PC-3 (cell line): ENCODE data around the gene LYZ.

Source experiments
- EZH2 ChIP-seq: fragments of 300-600 bp; sonication (generic); IDR thresholded peaks from one replicate; pipeline ENCODE4 v1.6.1; 2017; ENCODE audit warnings: antibody characterized with exemption, mild to moderate bottlenecking, low read length; ENCODE audit not compliant: unreplicated experiment
- EZH2phosphoT487 ChIP-seq: fragments of 300-600 bp; sonication (generic); IDR thresholded peaks from 2 replicates; pipeline ENCODE4 v1.6.1; 2018; ENCODE audit warnings: mild to moderate bottlenecking, antibody characterized with exemption, low read length, borderline replicate concordance
- TF ChIP-seq, protein P1 (sequence below): fragments of 300-600 bp; sonication (generic); conservative IDR thresholded peaks from 2 replicates; pipeline ENCODE4 v1.5.1; 2017; ENCODE audit warnings: antibody characterized with exemption, low read depth, mild to moderate bottlenecking, low read length

DNA sequence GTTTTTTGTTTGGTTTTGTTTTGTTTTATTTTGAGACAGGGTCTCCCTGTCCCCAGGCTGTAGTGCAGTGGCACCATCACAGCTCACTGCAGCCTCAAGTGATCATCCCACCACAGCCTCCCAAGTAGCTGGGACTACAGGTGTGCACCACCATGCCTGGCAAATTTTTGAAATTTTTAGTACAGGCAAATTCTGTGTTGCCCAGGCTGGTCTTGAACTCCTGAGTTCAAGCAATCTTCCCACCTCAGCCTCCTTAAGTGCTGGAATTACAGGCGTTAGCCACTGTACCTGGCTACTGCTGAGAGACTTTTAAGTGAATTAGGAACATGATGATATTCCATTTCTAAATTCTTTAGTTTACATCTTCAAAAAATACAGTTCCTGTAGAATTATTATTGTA, 2.6 kb downstream of the LYZ start:
- TF ChIP-seq, protein P1, sequence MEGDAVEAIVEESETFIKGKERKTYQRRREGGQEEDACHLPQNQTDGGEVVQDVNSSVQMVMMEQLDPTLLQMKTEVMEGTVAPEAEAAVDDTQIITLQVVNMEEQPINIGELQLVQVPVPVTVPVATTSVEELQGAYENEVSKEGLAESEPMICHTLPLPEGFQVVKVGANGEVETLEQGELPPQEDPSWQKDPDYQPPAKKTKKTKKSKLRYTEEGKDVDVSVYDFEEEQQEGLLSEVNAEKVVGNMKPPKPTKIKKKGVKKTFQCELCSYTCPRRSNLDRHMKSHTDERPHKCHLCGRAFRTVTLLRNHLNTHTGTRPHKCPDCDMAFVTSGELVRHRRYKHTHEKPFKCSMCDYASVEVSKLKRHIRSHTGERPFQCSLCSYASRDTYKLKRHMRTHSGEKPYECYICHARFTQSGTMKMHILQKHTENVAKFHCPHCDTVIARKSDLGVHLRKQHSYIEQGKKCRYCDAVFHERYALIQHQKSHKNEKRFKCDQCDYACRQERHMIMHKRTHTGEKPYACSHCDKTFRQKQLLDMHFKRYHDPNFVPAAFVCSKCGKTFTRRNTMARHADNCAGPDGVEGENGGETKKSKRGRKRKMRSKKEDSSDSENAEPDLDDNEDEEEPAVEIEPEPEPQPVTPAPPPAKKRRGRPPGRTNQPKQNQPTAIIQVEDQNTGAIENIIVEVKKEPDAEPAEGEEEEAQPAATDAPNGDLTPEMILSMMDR, result no peak
- TF ChIP-seq EZH2phosphoT487 (no peak), EZH2 (no peak)
